DMS53 (cell line): Measurements from ENCODE around the gene UCK1.

Experiments used
- DNase-seq: peaks from one replicate; lab custom pipeline; 2025; lab: John Stamatoyannopoulos, UW

UCK1 gene

DNA sequence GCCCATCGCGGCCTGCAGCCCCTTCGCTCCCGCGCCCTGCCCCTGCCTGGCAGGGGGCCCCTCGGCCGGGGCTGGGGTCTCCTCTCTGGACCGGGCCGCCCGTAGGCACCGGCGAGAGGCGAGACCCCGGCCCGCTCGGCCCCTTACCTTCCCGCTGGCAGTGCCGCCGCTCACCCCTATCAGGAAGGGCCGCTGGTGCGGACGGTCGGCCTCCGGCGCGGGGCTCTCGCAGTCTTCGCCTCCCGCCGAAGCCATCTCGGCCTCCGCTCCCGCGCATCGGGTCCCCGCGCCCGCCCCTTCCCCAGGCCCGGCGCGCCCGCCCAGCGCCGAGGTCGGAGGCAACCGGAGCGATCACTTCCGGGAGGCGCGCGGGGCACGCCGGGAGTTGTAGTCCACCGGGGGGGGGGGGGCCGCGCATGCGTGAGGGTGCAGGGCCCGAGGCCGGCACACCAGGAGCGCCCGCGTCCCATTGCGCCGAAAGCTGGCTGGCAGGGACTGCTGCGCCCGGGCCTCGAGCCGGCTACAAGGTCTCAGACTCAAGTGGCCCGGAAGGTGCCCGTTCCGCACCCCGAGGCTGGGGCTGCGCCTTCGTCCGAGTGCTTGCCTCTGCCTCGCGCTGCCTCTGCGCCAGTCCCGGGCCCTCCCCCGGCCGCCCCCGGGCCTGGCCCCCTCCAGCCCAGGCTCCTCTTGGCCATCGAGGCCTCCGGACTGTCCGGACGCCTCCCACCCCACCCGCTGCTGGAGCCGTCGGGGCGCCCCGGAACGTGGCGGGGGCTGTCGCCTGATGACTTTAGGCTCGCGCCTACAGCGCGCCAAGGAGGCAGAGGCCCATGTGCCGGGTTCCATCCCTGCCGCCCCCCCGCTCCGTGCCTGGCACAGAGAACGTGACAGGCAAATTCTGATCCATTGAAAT is at the start of gene UCK1:
Gene UCK1 (minus strand): TSS at position 344 of the 913 bp plus-strand sequence. CDS start 89 bp downstream, at position 255.
- peak; percentile 94 for DNase-seq

DNA sequence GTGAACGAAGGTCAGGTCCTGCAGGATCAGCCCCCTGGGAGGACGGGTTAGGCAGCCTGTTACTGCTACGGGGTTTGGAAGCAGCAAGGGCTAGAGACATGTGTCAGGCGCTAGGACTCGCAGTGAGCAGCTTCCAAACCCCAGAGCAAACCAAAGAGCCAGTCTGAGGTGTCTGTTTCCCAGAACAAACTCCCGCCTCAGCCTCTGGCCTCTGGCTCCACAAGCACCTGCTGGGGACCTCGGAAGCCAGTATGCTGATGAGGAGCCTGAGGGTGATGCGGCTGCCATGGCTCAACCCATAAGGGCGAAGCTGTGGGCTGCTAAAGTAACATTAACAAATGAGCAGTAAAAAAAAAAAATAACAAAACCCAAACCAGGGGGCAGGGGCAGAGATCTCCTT is 49.3 kb upstream of the UCK1 start:
- DNase-seq, result no peak

DNA sequence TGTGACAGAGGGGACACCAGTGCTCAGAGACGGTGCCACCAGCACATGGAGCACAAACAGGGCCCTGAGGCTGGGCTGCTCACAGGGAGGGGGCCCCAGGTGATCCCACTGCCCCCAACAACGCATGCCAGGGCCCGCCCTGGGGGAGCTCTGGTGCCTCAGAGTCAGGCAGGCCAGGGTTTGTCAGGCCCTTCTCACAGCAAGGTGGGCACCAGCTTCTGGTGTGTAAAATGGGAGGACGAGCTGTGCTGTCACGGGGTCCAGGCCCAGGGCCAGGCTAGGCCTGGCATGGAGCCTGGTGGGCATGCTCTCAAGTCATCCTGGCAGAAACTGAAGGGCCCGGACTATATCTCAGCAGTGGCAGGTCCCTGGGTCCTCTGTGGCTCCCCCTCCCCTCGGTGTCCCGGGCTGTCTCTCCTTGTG is 48.7 kb upstream of the UCK1 start:
- no peak for DNase-seq

DNA sequence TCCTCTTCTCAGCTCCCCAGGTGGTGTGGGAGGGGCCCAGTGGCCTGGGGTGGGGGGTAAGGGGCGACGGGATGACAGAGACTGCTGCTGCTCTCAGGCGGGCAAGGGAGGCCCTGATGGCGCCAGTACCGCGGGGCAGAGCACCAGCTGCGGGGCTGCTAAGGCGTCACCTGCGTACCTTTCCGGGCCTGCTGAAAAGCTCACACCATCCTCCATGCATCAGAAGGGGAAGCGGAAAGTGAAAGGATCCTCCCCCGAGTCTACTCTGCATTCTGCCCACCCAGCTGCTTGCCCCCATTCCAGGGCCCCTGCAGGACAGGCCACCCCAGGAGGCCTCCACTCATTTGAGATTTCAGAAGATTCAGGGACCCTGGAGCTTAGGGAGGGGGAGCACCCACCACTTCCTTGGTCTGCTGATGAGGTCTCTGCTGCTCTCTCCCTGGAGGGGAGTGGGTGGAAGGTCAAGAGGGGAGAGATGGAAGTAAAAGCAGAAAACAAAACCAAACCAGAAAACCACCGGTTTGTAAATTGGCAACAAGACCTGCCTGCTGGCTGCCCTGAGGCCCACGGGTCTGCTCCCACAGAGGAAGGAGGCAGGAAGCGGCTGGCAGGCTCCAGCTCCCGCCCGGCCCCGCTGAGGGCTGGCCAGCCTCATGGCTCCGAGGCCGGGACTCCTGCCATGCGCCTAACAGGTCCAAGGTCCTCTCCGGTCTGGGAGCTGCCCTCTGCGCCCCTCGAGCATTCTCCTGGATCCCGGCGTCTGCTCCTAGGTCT is 47.9 kb upstream of the UCK1 start:
- DNase-seq, result no peak

DNA sequence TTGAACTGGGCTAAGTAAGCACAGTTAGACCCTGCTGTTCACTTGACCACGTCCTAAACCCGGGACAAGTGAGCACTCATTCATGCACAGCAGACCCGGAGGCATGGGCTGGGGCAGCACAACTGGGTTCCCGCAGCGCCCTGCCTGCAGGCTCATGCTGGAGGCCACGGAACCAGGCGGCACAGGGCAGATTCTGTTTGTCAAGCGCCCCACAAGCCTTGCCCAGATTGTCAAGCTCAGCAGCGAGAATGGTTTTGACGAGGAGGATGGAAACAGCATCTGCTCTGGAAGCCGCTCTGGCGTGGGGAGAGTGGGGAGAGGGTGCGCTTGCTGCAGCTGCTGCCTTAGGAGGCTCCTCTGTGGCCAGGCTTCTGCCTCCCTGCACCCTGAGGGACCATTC is 47.0 kb upstream of the UCK1 start:
- no peak for DNase-seq

DNA sequence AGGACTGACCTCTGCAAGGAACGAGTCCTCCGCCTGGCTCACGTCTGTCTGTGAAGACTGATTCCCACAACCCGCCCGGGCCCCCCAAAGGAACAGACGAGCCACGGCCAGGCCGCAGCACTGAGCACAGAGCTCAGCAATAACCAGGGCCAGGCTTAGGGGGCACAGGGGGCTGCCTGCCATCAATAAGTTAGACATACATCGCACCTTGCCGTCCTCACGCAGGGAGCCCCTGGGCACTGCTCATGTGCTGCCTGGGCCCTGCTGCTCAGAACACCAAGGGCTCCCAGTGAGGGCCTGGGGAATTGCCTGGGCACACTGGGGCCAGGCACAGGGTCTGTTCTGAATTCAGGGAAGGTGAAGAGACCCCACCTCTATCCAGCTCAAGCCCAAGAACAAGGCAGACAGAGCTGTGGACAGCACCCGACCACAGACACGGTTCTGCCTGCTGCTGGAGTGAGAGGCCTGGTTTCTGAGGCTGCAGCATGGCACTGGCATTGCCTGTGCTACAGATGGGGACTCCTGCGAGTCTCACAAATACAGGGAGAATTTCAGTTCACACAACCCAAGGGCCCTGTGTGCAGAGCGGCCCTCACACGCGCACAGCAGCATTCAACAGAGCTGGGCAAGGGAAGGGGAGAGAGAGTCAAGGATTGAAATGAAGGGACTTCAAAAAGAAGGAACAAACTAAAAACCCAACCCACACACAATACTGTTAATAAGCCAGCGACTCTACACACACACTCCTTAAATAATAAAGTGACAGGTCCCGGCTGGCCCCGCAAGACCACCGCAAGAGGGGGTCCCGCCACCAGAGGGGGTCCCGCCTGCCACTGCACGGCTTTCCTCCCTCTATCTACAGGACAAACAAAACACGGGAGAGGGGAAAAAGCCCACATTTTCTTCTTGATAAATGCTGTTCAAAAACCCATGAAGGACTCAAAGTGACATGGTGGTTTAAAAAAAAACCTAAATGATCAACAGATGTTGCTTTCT is 46.2 kb upstream of the UCK1 start:
- DNase-seq, result no peak

DNA sequence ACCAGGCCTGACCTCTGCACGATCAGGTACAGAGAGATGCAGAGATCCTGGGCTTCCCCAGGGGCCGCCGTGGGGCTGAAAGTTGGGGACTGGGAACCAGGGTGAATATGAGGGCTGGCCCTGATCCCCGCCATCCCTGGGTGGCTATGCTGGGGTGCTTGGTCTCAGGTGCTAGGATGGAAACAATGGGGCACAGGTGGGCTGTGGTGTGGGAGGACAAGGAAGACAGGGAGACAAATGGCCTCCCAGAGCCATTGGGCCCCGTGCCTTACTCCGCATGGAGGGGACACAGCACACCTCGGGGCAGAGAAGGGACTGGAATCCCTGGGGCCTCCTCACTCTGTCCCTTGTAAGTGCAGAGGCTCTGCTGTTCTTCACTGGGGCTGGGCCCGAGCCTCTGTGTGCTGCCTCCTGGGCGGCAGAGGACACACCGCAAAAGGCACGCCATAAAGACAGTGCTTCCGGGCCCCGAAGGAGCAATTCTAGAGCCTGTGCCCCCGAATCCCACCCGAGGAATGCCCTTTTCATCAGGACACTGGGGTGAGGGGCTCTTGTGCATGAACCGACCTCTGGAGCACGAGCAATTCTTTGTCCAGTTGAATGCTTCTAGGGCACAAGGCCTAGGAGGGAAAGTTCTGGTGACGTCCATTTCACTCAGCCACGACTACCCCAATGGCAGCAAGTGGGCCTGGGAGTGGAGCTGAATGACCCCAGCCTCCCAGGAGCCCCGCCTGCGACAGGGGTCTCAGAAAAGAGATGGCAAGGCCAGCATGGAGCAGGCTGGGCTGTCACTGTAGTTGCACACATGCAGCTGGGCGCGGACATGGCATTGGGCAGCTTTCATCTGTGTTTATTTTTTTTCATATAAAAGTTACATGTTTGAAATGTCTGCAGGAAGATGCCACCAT is 45.1 kb upstream of the UCK1 start:
- DNase-seq, result no peak

DNA sequence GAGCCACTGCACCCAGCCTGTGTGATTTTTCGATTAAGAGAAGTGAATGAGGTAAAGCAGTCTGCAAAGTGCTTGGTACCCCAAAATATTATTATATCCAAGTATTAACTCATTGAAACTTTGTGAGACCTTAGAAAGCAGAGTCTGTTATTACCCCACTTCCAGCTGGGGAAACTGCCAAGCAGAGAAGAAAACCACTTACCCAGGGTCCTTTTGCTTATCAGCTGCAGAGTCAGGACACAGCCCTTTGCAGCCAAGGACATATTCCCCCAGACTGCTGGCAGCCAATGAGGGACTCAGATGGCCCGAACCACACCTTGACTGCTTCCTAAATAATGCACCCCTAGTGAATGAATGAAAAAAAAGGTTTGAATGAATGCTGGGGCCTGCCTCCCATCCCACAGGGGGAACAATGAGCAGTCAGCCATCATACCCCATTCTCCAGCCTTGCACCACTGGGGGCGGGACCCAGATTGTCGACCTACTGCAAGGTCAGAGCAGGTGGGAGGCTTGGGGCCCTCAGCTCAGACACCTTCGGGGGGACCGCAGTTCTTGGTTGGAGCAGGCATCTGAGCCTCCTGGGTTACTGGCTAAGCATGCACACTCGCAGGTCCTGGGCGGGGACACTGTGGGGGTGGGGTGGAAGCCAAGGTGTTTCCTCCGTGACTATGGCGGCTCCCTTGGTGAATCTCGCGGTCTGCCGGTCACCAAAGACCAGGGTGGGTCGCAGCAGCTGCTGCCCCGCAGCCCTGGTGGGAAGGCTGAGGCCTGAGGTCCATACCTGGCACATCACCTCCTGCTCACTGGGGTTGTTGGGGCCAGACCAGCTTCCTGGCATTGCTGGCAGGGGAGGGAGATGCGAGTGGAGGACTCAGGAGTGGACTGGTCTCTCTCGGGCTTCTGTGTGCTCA is 43.9 kb upstream of the UCK1 start:
- no peak for DNase-seq

DNA sequence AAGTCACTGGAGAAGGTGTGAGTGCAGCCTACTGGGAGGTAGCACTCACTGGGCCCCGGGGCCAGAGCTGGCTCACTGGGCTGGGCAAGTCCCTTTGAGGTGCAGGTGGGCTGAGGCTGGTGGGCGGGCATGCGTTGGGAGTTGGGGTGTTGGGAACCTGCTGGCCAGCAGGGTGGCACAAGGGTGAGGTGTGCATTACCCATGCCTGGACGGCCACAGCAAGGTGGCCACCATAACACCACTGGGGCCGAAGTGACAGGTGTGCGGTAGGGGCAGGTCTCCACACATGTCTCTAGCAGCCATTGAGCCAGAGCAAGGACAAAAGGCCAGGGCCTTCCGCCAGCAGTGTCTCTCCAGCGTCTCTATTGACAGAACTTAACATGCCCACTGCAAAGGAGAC is 36.8 kb upstream of the UCK1 start:
- DNase-seq, result no peak

DNA sequence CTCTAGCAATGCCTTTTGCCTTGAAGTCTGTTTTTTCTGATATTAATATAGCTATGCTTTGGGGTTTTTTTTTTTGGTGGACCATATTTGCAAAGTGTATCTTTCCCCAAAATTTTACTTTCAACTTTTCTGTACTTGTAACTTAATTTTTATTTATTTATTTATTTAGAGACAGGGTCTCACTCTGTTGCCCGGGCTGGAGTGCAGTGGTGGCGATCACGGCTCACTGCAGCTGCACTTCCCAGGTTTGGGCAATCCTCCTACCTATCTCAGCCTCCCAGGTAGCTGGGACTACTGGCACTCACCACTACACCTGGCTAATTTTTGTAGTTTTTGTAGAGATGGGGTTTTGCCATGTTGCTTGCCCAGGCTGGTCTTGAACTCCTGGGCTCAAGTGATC is 35.1 kb upstream of the UCK1 start:
- DNase-seq, result no peak

DNA sequence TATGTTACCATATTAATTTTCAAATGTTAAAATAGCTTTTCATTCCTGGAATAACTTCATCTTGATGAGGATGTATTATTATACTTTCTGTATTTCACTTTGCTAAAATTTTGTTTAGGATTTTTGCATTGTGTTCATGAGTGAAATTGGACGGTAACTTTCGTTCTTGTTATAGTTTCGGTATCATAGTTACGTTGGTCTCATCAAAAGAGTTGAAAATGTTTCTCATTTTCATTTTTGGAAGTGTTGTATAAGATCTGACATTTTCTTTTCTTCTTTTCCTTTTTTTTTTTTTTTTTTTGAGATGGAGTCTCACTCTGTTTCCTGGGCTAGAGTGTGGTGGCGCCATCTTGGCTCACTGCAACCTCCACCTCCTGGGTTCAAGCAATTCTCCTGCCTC is 34.3 kb upstream of the UCK1 start:
- no peak for DNase-seq

DNA sequence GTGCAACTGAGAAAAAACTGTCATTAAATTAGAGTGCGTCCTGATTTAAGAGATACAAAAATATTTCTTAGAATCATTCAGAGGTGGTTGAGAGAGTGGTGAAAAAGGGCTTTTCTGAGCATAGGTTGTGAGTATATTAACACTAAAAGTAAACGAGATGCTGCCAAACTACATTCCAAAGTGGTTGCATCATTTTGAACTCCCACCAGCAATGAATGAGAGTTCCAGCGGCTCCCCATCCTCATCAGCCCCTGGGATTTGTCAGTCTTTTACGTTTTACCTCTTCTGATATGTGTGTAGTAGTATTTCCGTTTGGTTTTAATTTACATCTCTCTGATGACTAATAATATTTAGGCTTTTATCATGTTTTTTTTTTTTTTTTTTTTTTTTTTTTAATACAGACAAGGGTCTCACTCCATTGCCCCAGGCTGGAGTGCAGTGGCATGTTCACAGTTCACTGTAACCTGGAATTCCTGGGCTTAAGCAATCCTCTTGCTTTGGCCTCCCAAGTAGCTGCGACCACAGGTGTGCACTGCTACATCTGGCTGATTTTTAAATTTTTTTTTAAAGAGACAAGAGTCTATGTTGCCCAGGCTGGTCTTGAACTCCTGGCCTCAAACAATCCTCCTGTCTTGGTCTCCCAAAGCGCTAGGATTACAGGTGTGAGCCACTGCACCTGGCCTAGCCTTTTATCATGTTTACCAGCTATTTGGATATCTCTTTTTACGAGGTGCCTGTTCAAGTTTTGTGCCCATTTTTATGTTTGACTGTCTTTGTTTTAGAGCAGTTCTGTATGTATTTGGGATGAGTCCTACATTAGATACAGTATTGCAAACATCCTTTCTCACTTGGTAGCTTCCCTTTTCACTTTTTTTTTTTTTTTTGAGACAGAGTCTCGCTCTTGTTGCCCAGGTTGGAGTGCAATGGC is 31.2 kb upstream of the UCK1 start:
- peak; percentile 52 for DNase-seq

DNA sequence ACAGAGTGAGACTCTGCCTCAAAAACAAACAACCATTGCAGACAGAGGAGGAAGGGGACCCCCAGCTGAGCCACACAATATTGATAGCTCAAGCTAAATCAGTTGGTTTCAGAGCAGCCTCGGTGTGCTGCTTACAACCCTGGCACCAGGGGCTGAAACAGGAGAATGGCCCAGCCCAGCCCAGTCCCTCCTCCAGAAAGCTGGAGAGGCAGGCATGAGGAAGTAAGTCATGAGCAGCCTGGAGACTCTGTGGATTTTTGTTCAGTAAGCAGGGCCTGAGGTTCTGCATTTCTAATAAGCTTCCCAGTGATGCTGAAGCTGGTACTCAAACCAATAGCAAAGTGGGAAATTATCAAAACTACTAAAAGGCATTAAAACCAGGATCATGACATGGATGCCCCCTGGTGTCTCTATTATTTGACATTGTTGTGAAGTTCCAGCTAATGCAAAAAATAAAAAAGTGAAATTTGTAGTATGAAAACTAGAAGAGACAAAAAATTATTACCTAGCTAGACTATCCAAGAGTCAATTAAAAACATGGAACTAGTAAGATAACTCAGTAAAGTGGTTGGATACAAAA is 28.4 kb upstream of the UCK1 start:
- DNase-seq, result no peak

DNA sequence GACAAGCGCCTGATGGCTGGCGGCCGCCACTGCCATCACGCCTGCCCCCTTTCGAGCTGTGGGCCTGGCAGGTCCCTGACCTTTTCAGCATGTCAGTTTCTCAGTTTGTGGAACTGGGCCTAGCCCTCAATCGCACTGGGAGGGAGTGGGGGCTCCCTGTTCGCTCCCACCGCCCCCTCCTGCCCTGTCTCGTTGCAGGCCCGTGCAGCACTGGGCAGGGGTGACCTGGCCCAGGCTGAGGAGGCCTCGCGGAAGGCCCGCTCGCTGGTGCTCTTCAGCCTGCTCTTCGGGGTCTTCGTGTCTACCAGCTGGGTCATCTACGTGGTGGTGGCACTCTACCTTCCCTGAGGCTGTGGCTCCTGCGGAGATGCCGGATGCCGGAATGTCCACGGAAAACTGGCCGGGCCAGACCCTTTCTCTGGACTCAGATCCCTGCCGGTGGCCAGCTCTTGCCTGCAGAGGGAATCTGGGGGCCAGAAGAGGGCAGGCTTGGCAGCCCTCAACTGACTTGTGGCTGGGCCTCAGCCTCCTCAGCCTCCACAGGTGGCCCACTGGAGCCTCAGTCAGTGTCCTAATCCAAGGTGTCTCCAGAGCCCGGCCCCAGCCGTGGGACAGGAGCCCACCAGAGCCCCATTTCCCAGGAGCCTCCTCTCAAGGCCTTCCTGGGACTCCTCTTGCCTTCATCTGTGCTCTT is 26.9 kb upstream of the UCK1 start:
- DNase-seq, result no peak

DNA sequence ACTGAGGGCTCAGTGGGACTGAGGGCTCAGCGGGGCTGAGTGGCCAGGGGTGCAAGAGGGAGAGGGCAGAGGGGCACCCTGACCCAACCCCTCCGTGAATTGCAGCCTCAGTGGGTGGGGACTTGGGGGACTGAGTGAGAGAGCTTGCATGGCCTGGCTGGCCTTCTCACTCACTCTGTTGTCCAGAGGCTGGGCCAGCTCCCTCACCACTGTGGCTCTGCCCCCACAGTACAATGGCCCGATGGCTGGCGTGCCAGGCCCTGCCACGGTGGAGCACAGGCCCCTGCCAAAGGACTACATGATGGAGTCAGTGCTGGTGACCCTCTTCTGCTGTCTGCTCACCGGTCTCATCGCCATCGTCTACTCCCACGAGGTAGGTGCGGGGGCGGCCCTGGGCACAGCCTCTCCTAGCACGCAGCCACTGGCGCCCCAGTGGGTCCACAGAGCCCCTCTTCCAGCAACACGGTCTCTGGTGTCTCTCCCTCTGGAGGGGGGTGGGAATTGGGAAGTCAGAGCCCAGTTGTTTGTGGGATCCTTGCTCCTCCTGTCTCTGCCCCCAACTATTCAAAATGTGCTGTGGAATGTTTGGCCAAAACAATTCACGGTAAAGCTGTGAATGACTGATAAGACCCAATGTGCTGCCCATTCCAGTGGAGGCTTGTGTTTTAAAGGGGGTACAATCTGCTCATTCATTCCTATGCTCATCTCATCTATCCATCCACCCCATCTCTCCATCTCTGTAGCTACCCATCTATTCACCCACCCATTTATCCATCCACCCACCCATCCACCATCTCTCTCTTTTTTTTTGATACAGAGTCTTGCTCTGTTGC is 25.0 kb upstream of the UCK1 start:
- no peak for DNase-seq

DNA sequence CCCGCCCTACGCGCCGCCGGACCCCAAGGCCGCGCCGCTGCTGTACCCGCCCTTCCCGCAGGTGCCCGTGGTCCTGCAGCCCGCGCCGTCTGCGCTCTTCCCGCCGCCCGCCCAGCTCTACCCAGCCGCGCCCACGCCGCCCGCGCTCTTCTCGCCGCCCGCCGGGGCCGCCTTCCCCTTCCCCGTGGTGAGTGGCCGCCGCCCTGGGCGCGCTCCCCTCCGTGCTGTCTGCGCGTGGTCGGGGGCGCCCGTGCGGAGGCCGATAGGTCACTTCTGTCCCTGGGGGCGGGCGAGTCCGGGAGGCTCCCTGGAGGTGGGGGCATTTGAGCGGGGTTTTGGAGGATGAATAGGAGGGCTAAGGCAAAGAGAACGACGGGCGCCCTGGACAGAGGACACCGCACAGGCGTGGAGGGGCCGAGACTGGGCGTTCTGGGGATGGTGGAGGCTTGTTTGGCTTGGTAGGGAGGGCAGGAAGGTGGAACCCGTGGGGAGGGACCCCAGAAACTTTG is 23.8 kb upstream of the UCK1 start:
- DNase-seq, result no peak
